HS-5 (cell line): ENCODE results near the gene MAL.
A peak's percentile ranks its signal among the peaks of the same experiment; 100 is the strongest.
"Not testable (repeated sequence)": the region's sequence is repeated elsewhere in the genome, so short reads cannot be mapped to it uniquely, and the experiment has no call there.

Experiments used
- DNase-seq: peaks from one replicate; pipeline ENCODE4 v3.0.0-alpha.2; 2012; ENCODE audit warnings: low read depth

The MAL gene

DNA sequence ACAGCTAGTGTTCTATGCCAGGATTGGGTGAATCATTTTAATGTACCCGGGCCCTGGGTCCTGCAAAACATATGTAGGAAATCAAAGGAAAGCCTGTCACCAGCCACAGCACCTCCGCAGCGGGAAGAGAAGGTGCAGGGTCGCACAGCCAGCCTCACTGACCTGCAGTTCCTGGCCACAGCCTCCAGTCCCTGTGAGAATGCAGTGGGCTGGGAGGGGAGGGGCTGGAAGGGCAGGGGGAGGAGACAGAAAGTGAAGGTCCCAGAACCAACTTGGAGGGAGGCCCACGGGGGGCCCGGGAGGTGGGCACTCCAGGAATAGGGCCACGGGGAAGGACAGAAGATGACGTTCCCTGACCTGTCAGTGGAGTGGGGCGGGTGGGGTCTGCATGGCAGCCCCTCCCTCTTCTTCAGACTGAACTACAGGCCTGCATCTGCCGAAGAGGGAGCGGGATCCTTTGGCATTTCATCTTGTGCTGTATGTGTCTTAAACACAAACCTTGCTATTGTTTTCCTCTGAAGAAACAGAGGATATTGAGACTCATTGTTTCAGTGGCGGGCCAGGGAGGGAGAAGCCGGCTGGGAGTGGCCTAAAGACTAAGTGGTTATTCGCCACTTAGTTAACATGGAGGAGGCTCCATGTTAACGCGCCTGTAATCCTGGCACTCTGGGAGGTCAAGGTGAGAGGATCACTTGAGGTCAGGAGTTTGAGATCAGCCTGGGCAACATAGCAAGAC lies 7.5 kb downstream of the MAL start:
- DNase-seq: no peak

GRCh38 chr2:95034221-95034620 lies 8.7 kb downstream of the MAL start:
- no peak for DNase-seq

GRCh38 chr2:95034818-95035217 lies 9.3 kb downstream of the MAL start:
- DNase-seq: no peak

DNA sequence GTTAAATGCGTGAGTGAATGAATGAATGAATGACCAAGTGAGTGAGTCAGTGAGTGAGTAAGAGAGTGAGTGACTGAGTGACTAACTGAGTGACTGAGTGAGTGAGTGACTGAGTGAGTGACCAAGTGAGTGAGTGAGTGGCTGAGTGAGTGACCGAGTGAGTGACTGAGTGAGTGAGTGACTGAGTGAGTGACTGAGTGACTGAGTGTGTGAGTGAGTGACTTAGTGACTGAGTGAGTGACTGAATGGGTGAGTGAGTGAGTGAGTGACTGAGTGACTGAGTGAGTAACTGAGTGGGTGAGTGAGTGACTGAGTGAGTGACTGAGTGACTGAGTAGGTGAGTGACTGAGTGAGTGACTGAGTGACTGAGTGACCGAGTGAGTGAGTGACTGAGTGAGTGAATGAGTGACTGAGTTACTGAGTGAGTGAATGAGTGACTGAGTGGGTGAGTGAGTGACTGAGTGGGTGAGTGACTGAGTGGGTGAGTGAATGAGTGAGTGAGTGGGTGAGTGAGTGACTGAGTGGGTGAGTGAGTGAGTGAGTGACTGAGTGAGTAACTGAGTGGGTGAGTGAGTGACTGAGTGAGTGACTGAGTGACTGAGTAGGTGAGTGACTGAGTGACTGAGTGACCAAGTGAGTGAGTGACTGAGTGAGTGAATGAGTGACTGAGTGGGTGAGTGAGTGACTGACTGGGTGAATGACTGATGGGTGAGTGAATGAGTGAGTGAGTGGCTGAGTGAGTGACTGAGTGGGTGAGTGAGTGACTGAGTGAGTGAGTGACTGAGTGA lies 11.3 kb downstream of the MAL start:
- no peak for DNase-seq

- DNase-seq: no peak
Observed at GRCh38 chr2:95037384-95037839, 11.9 kb downstream of the MAL start.

DNA sequence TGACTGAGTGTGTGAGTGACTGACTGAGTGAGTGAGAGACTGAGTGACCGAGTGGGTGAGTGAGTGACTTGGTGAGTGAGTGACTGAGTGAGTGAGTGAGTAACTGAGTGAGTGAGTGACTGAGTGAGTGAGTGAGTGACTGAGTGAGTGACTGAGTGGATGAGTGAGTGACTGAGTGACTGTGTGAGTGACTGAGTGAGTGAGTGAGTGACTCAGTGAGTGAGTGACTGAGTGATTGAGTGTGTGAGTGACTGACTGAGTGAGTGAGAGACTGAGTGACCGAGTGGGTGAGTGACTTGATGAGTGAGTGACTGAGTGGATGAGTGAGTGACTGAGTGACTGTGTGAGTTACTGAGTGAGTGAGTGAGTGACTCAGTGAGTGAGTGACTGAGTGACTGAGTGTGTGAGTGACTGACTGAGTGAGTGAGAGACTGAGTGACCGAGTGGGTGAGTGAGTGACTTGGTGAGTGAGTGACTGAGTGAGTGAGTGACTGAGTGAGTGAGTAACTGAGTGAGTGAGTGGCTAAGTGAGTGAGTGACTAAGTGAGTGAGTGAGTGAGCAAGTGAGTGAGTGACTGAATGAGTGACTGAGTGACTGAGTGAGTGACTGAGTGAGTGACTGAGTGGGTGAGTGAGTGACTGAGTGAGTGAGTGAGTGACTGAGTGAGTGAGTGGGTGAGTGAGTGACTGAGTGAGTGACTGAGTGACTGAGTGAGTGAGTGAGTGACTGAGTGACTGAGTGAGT lies 12.5 kb downstream of the MAL start:
- not testable (repeated sequence) for DNase-seq

GRCh38 chr2:95038635-95039298 lies 13.3 kb downstream of the MAL start:
- no peak for DNase-seq

DNA sequence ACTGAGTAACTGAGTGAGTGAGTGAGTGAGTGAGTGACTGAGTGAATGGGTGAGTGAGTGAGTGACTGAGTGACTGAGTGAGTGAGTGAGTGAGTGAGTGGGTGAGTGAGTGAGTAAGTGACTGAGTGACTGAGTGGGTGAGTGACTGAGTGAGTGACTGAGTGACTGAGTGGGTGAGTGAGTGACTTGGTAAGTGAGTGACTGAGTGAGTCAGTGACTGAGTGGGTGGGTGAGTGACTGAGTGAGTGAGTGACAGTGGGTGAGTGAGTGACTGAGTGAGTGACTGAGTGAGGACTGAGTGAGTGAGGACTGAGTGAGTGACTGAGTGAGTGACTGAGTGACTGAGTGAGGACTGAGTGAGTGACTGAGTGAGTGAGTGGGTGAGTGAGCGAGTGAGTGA lies 13.9 kb downstream of the MAL start:
- no peak for DNase-seq

GRCh38 chr2:95039978-95040377 lies 14.5 kb downstream of the MAL start:
- no peak for DNase-seq

- DNase-seq: no peak
Observed at GRCh38 chr2:95040426-95040825, 14.9 kb downstream of the MAL start.

DNA sequence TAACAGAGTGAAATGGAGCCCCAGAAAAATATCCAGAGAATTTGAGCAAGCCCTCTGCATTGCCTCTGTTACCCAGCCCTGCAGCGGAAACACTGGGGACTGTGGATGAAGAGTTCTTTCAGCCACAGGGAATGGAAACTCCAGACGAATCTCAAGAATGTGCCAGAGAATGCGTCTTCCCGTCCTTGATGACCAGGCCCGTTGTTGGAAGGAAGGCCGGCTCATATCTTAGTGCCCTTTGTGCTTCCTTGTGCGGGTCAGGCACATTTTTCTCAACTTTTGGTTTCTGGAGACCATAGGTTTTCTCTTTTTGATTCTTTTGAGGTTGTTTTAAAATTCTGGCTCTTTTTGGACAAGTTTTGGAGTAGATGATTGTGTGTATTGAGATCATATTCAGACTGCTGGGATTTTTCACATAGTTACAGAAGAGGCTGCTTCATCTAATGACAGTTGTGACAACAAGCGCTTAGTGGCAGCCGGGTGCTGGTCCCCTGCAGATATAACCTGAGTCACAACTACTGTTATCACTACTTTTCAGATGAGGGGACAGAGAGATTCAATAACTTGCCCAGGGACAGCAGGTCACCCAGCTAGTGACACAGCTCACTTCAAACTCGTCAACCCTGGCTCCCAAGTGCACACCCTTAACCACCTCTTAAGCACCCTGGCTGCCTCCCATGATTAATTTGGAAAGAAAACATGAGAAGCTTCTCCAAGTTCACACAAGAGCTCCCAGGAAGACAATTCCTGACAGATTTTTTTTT lies 15.7 kb downstream of the MAL start:
- DNase-seq: no peak

DNA sequence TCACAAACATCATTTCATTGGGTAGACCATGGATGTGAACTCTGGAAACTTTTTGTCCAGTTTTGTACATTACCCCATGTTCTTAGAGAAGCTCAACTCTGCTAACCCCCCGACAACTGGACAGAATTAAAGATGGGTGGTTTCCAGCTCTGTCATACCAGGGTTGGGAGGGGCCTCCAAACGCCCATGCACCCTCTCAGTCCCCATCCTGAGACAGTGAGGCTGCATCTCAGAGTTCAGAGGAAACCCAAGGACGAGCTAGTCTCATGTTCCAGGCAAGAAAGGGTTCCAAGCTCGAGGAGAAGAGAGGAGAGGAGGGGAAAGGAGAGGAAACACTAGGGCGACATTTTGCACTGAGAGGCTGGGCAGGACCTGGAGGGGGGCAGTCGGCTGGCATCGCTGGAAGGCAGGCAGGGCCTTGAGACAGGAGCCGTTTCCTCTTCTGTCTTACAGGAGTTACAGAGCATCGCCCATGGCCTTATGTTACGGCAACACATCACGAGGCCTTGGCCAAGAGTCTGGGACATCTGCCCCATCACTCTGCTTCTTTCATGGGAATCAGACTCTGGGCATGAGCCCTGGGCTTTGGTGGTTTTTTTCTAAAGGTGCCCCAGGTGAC lies 16.4 kb downstream of the MAL start:
- DNase-seq: no peak

DNA sequence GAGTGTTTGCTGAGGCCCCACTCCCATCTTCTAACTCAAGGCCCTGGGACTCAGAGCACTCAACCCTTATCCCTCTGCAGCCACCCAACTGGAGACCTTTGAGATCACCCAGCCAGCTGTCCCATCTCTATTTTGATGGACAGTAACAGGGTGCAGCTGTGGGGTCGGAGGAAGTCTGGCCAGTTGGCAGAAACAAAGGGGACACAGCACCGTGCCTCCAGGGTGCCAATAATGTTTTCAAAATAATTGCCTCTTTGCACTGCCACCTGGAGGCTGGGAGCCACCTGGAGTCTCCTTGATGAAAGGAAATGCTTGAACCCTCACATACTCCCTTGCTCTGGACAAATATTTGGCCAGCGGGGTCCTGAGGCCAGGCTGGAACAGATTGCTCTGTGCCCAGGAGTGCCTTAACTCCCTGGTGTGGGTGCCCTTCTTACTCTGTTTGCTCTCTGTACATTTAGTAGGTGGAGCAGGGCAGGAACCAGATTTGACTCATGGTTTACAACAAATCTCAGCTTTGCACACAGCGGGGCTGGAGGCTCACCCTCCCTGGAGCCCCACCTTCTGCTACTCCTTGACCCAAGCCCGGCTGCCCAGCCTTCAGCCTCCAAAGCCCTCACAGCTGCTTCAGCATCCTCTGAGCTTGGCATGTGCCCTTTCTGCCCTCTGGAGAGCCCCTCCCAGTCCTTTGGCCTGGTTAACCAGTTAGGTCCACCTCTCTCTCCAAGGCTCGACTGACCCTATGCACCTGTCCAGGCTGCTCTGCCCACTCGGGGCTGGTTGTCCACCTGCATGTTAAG lies 17.2 kb downstream of the MAL start:
- no peak for DNase-seq

DNA sequence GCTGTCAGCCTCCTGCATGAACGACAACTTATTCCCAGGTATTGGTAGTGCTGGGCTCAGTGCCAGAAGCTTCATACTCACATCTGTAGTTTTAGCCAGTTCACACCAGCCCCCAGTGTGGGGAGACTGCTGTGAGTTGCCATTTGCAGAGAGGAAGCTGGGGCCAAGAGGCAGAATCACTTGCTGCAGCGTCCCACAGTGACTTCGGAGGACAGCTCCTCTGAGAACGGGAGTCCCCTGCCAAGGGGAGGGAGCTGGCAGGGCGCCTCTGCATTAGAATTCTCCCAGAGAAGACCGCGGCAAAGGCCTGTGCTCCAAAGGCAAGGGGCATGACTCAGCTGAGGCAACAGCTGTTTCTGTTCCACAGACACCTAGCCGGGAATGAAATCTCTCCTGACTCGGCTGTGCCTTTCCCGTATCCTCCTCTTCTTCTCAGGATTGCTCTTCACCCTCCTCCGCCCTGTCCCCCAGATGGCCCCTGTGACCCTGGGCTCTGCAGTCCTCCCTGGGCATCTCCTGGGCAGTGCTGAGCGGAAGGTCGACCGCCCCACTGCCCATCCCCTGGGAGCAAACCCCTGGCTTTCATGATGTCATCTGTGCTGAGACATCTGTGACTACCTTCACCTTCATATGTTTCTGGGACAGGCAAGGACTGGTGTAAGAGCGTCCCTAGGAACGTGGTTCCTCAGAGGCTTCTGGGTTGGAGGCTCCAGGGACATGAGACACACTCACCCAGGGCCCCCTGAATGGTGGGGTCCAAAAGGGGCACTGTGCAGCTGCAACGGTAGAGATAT lies 18.0 kb downstream of the MAL start:
- DNase-seq: peak; percentile 14

DNA sequence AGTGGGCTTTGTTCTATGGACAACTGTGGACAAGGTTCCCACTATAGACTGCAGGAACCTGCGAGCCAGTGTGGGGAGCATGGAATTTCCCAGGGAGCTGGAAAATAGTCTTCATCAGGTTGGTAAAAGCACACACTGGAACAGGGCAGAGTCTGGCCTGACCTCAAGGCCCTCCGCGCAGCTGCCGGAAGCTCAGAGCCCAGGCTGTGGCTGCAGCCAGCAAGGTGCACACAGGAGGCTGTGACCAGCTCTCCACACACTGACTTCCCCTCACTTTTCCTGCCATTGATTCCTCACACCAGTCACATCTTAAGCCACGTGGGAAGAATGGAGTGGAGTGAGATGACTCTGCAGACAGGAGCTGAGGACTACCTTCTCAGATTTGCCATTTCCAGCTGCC lies 19.1 kb downstream of the MAL start:
- no peak for DNase-seq

DNA sequence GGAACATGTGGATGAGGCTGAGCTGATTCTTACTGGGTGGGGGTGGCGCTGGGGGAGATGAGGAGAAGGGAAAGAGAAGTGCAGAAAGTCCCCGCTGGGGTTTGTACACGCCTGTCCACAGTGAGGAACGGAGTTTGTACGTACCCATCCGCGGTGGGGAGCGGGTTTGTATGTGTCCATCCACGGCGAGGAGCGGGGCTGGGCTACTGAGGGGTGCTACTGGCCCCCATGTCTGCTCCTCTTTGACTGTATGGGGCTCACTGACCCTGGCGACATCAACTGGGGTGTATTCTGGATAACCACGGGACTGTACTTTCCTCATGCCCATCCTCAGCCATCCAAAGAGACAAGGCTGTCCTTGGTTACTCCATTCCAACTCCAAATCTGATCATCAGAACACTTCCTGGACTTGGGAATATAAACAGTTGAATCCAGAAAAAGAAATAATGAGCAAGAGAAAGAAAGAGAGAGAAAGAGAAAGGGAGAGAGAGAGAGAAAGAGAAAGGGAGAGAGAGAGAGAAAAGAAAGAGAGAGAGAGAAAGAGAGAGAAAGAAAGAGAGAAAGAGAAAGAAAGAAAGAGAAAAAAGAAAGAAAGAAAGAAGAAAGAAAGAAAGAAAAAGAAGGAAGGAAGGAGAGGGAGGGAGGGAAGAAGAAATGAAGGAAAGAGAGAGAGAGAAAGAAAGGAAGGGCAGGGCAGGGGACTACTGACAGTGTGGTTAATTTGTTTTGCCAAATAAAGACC lies 21.0 kb downstream of the MAL start:
- no peak for DNase-seq

DNA sequence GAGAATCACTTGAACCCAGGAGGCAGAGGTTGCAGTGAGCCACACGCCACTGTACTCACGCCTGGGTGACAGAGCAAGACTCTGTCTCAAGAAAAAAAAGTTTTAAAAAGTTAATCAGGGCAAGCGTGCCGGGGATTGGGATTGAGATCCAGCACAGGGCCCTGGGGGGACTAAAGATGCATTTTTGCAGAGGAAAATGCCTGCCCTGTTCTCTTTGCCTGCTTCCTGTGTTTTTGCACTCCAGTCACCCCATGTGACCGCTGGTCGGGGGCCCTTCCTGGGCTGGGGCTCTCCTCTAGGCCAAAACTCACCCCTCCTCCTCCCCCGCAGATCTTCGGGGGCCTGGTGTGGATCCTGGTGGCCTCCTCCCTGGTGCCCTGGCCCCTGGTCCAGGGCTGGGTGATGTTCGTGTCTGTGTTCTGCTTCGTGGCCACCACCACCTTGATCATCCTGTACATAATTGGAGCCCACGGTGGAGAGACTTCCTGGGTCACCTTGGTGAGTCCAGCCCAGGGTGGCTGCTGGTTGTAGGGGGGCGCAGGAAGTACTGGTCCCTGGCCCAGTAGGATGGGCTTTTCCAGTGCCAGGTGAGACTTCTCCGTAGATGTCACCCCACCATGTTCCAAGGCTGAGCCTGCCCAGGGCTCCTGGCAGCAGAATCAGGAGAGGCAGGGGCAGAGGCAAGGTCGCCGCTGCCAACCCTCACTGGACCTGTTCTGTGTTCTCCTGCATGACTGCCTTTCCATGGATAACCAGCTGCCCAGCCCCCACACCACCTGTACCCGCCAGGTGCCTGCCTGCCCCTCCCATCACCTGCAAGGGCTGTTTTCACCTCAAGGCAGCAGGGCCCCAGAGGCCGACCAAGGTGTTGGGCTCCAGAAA lies 22.4 kb downstream of the MAL start:
- no peak for DNase-seq
